OCI-LY1 (cell line): ENCODE measurements around the gene HNMT.

Source experiments
- H2AFZ ChIP-seq: fragments of 200-600 bp; sonication (generic), shearing (Covaris generic); 2 replicates; pipeline ENCODE4 v1.6.0; 2014; ENCODE audit warnings: antibody characterized with exemption, mild to moderate bottlenecking, low read length
- H3F3A ChIP-seq: fragments of 200-600 bp; sonication (generic), shearing (Covaris generic); 2 replicates; pipeline ENCODE4 v1.6.0; 2014; ENCODE audit warnings: mild to moderate bottlenecking, antibody characterized with exemption, low read length, moderate library complexity; ENCODE audit not compliant: insufficient read depth
- H3K27ac ChIP-seq: fragments of 200-600 bp; sonication (generic); 2 replicates; pipeline ENCODE4 v1.5.1; 2014; ENCODE audit warnings: low read length, mixed run types, mild to moderate bottlenecking, low read depth; ENCODE audit not compliant: poor library complexity, severe bottlenecking
- H3K27me3 ChIP-seq: fragments of 200-600 bp; sonication (generic); 2 replicates; pipeline ENCODE4 v1.6.0; 2014; ENCODE audit warnings: antibody characterized with exemption, mild to moderate bottlenecking, low read length, moderate library complexity; ENCODE audit not compliant: insufficient read depth
- H3K36me3 ChIP-seq: fragments of 200-600 bp; sonication (generic); 2 replicates; pipeline ENCODE4 v1.6.1; 2014; ENCODE audit warnings: mild to moderate bottlenecking, antibody characterized with exemption, low read length, moderate library complexity, mixed read lengths; ENCODE audit not compliant: insufficient read depth
- H3K4me1 ChIP-seq: fragments of 200-600 bp; sonication (generic); 2 replicates; pipeline ENCODE4 v1.5.1; 2014; ENCODE audit warnings: mild to moderate bottlenecking, low read length, moderate library complexity; ENCODE audit not compliant: insufficient read depth, severe bottlenecking
- H3K4me2 ChIP-seq: fragments of 200-600 bp; sonication (generic), shearing (Covaris generic); 2 replicates; pipeline ENCODE4 v1.6.1; 2014; ENCODE audit warnings: low read length
- H3K4me3 ChIP-seq: fragments of 200-600 bp; sonication (generic); 2 replicates; pipeline ENCODE4 v1.5.1; 2014; ENCODE audit warnings: low read length, low read depth, mild to moderate bottlenecking, mixed read lengths; ENCODE audit not compliant: poor library complexity, severe bottlenecking
- H3K79me2 ChIP-seq: fragments of 200-600 bp; shearing (Covaris generic); 2 replicates; pipeline ENCODE4 v1.6.1; 2016; ENCODE audit warnings: mixed run types, low read length, mixed read lengths; ENCODE audit not compliant: insufficient read depth
- H3K9ac ChIP-seq: fragments of 200-600 bp; sonication (generic), shearing (Covaris generic); 2 replicates; pipeline ENCODE4 v1.6.1; 2014; ENCODE audit warnings: mild to moderate bottlenecking, low read length, mixed read lengths
- H3K9me2 ChIP-seq: fragments of 200-600 bp; sonication (generic), shearing (Covaris generic); 2 replicates; pipeline ENCODE4 v1.6.1; 2014; ENCODE audit warnings: low read depth, mild to moderate bottlenecking, low read length, mixed read lengths
- H3K9me3 ChIP-seq: fragments of 200-600 bp; shearing (Covaris generic); 2 replicates; pipeline ENCODE4 v1.6.1; 2014; ENCODE audit warnings: low read length, mixed read lengths
- H4K20me1 ChIP-seq: fragments of 200-600 bp; sonication (generic), shearing (Covaris generic); 2 replicates; pipeline ENCODE4 v1.6.0; 2016; ENCODE audit warnings: mild to moderate bottlenecking, low read length; ENCODE audit not compliant: insufficient read depth
- EZH2 ChIP-seq: fragments of 200-600 bp; sonication (generic), shearing (Covaris generic); IDR thresholded peaks from 2 replicates; pipeline ENCODE4 v1.8.0; 2017; ENCODE audit warnings: borderline replicate concordance, mixed run types, mild to moderate bottlenecking, antibody characterized with exemption, low read length, moderate library complexity, mixed read lengths
- TF ChIP-seq, protein P1 (sequence below): fragments of 200-600 bp; sonication (generic), shearing (Covaris generic); IDR thresholded peaks from 2 replicates; pipeline ENCODE4 v1.5.1; 2017; ENCODE audit warnings: mild to moderate bottlenecking, antibody characterized with exemption, low read length, moderate library complexity, mixed read lengths

Gene HNMT

GRCh38 chr2:138000009-138000408 is 35.7 kb downstream of the HNMT start:
- no peak overlapping the region for H3K9ac ChIP-seq
- H4K20me1 ChIP-seq: no peaks in the 10 kb centered on the region
- no peaks in the 10 kb centered on the region for H3K36me3 ChIP-seq
- H3F3A ChIP-seq: no peaks in the 10 kb centered on the region
- H2AFZ ChIP-seq: no peak overlapping the region
- H3K27ac ChIP-seq: no peak overlapping the region
- no peaks in the 10 kb centered on the region for H3K4me1 ChIP-seq
- no peaks in the 10 kb centered on the region for H3K27me3 ChIP-seq
- H3K9me3 ChIP-seq: no peaks in the 10 kb centered on the region
- H3K4me3 ChIP-seq: no peak overlapping the region
- H3K9me2 ChIP-seq: no peaks in the 10 kb centered on the region
- no peaks in the 10 kb centered on the region for H3K79me2 ChIP-seq
- no peak overlapping the region for H3K4me2 ChIP-seq
- TF ChIP-seq, protein P1, sequence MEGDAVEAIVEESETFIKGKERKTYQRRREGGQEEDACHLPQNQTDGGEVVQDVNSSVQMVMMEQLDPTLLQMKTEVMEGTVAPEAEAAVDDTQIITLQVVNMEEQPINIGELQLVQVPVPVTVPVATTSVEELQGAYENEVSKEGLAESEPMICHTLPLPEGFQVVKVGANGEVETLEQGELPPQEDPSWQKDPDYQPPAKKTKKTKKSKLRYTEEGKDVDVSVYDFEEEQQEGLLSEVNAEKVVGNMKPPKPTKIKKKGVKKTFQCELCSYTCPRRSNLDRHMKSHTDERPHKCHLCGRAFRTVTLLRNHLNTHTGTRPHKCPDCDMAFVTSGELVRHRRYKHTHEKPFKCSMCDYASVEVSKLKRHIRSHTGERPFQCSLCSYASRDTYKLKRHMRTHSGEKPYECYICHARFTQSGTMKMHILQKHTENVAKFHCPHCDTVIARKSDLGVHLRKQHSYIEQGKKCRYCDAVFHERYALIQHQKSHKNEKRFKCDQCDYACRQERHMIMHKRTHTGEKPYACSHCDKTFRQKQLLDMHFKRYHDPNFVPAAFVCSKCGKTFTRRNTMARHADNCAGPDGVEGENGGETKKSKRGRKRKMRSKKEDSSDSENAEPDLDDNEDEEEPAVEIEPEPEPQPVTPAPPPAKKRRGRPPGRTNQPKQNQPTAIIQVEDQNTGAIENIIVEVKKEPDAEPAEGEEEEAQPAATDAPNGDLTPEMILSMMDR: no peak
- TF ChIP-seq EZH2: no peak

GRCh38 chr2:138000796-138001195 is 36.5 kb downstream of the HNMT start:
- no peaks in the 10 kb centered on the region for H4K20me1 ChIP-seq
- no peak overlapping the region for H3K9ac ChIP-seq
- no peaks in the 10 kb centered on the region for H3K4me1 ChIP-seq
- no peak overlapping the region for H3K27ac ChIP-seq
- no peak overlapping the region for H2AFZ ChIP-seq
- no peaks in the 10 kb centered on the region for H3K36me3 ChIP-seq
- H3K9me2 ChIP-seq: no peaks in the 10 kb centered on the region
- no peak overlapping the region for H3K4me2 ChIP-seq
- H3K9me3 ChIP-seq: no peaks in the 10 kb centered on the region
- H3K4me3 ChIP-seq: no peak overlapping the region
- no peaks in the 10 kb centered on the region for H3K27me3 ChIP-seq
- no peak for TF ChIP-seq EZH2
- TF ChIP-seq, protein P1: no peak
- H3F3A ChIP-seq: no peaks in the 10 kb centered on the region
- no peaks in the 10 kb centered on the region for H3K79me2 ChIP-seq

GRCh38 chr2:138003411-138003810 is 39.1 kb downstream of the HNMT start:
- no peaks in the 10 kb centered on the region for H3K27me3 ChIP-seq

More at GRCh38 chr2:138003411-138003810, 39.1 kb downstream of the HNMT start:
- Histone ChIP-seq H3K4me3 (no peak overlapping the region), H3K4me1 (no peaks in the 10 kb centered on the region), H3K4me2 (no peak overlapping the region), H3K79me2 (no peaks in the 10 kb centered on the region), H3K36me3 (no peaks in the 10 kb centered on the region), H3K27ac (no peak overlapping the region), H2AFZ (no peak overlapping the region), H3K9me3 (no peaks in the 10 kb centered on the region), H3F3A (no peaks in the 10 kb centered on the region), H4K20me1 (no peaks in the 10 kb centered on the region), H3K9me2 (no peaks in the 10 kb centered on the region), H3K9ac (no peak overlapping the region)
- TF ChIP-seq EZH2: no peak
- TF ChIP-seq, protein P1: no peak
